Measurements from ENCODE around the gene UBASH3B. TPM values are rescaled to one million over a fixed set of nuclear protein-coding genes. Genes with fewer than 3 reads are reported as not detected.

Gene UBASH3B
- total RNA-seq, 1 experiment from 2014 or later, result 81.9 TPM

DNA sequence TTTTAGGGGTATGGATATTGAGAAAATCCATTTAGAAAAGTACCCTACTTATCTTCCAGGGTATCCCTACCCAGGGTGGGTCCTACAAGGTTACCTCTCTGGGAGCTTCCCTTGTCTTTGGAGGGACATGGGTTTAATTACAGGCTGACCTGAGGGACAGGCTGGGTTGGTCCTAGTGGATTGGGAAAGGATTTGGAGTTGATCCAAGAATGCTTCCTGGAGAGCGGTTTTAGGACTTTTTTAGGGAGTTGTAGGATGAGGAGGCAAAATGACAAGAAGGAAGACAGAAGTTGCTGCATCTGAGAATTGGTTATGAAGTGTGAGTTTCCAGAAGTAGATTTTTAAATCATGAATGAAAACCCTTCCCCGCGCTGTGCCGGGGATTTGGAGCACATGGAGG is 121.0 kb downstream of the UBASH3B start:
- peaks cover 70% of the 10 kb centered on the region for H3K79me2 ChIP-seq (ENCODE audit: low read depth)
- TF ChIP-seq, protein P1, sequence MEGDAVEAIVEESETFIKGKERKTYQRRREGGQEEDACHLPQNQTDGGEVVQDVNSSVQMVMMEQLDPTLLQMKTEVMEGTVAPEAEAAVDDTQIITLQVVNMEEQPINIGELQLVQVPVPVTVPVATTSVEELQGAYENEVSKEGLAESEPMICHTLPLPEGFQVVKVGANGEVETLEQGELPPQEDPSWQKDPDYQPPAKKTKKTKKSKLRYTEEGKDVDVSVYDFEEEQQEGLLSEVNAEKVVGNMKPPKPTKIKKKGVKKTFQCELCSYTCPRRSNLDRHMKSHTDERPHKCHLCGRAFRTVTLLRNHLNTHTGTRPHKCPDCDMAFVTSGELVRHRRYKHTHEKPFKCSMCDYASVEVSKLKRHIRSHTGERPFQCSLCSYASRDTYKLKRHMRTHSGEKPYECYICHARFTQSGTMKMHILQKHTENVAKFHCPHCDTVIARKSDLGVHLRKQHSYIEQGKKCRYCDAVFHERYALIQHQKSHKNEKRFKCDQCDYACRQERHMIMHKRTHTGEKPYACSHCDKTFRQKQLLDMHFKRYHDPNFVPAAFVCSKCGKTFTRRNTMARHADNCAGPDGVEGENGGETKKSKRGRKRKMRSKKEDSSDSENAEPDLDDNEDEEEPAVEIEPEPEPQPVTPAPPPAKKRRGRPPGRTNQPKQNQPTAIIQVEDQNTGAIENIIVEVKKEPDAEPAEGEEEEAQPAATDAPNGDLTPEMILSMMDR (conservative IDR thresholded peaks at IDR 0.05), result no peak
- no peak for TF ChIP-seq EZH2 (IDR thresholded peaks at IDR 0.05; ENCODE audit: low read depth)
- peaks cover 78% of the 10 kb centered on the region for H3K4me1 ChIP-seq (replicated peaks; ENCODE audit: insufficient read depth)
- peak overlapping the region; percentile 26 for H3K4me2 ChIP-seq
- ChIA-PET POLR2A (ENCODE audit: unreplicated experiment) (interaction anchor here (0.5 kb wide), 1 partner anchor 39 kb away, joined by 8 read pairs; no protein-coding TSS in a partner anchor), CTCF (no interaction called here)
- peaks cover 71% of the 10 kb centered on the region for H3F3A ChIP-seq (ENCODE audit: insufficient read depth, low read depth)
- BruUV-seq (replicated peaks), result no TSS peak
- intact Hi-C loops (cut with micrococcal nuclease; ENCODE audit: unreplicated experiment), result no loop called here
- peak overlapping the region; percentile 85 for H3K27ac ChIP-seq
- no peaks in the 10 kb centered on the region for H3K9me2 ChIP-seq (ENCODE audit: insufficient read depth)
- H3K4me3 ChIP-seq, result no peak overlapping the region
- peak in 1 of 2 experiments; percentile 49 for DNase-seq
- no peaks in the 10 kb centered on the region for H4K20me1 ChIP-seq (ENCODE audit: insufficient read depth)
- no peak overlapping the region for H2AFZ ChIP-seq
- no peaks in the 10 kb centered on the region for H3K9me3 ChIP-seq (ENCODE audit: insufficient read depth, low read depth)
- H3K27me3 ChIP-seq (ENCODE audit: insufficient read depth, low read depth), result no peaks in the 10 kb centered on the region
- peaks cover 22% of the 10 kb centered on the region for H3K36me3 ChIP-seq (ENCODE audit: low read depth)

DNA sequence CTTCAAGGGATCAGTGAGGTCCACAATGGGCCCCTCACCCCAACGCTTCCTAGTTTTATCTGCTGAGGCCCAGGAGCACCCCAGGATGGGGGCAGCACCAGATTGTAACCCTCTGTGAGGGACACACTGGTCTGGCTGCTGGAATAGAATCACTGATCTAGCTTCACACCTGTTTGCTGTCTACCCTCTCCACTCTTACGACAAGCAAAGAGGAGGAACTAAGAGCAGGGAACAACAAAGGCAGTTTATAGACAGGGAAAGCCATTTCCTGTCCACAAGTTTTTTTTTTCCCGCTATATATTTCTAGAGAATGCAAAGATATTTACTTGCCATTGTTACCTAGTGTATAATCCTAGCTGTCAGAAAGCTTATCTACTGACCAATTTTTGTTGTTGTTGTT is 121.8 kb downstream of the UBASH3B start:
- peaks cover 27% of the 10 kb centered on the region for H3K36me3 ChIP-seq (ENCODE audit: low read depth)
- ChIA-PET POLR2A (ENCODE audit: unreplicated experiment) (no interaction called here), CTCF (no interaction called here)
- H3K4me2 ChIP-seq, result peak overlapping the region; percentile 66; the same call in 1 of the 2 replicates
- BruUV-seq (replicated peaks), result no TSS peak
- peaks cover 64% of the 10 kb centered on the region for H3F3A ChIP-seq (ENCODE audit: insufficient read depth, low read depth)
- DNase-seq, result no peak
- no peak overlapping the region for H3K4me3 ChIP-seq
- no peak overlapping the region for H2AFZ ChIP-seq
- H3K9me2 ChIP-seq (ENCODE audit: insufficient read depth), result no peaks in the 10 kb centered on the region
- H3K9me3 ChIP-seq (ENCODE audit: insufficient read depth, low read depth), result no peaks in the 10 kb centered on the region
- H3K27me3 ChIP-seq (ENCODE audit: insufficient read depth, low read depth), result no peaks in the 10 kb centered on the region
- TF ChIP-seq, protein P1 (conservative IDR thresholded peaks at IDR 0.05), result no peak
- no peak for TF ChIP-seq EZH2 (IDR thresholded peaks at IDR 0.05; ENCODE audit: low read depth)
- H3K79me2 ChIP-seq (ENCODE audit: low read depth), result peaks cover 67% of the 10 kb centered on the region
- H4K20me1 ChIP-seq (ENCODE audit: insufficient read depth), result no peaks in the 10 kb centered on the region
- peaks cover 78% of the 10 kb centered on the region for H3K4me1 ChIP-seq (replicated peaks; ENCODE audit: insufficient read depth)
- peak overlapping the region; percentile 85 for H3K27ac ChIP-seq
- intact Hi-C loops (cut with micrococcal nuclease; ENCODE audit: unreplicated experiment), result no loop called here

DNA sequence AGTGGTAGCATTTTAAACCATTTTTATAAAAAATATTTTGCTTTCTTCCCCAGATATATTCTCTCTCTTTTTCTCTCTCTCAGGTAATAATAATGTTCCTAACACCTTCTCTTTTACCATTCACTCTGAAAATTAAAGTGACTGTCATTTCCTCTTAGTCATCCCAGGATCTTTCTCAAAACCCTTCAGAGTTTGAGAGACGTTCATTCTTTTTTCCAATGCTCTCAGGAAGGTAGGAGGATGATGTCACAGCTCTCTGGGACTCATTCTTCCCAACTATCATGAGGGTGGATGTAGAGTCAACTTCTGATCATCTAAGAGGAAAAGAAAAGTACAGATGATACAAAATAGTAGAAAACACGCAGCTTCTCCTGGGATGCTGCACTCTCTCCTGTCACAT is 122.6 kb downstream of the UBASH3B start:
- H3K79me2 ChIP-seq (ENCODE audit: low read depth), result peaks cover 59% of the 10 kb centered on the region
- no peak overlapping the region; the same call in 1 of the 2 replicates for H3K4me3 ChIP-seq
- H3K9me2 ChIP-seq (ENCODE audit: insufficient read depth), result no peaks in the 10 kb centered on the region
- H3K36me3 ChIP-seq (ENCODE audit: low read depth), result peaks cover 32% of the 10 kb centered on the region
- CTCF ChIA-PET, result interaction anchor here (0.6 kb wide), 2 partner anchors 14 to 149 kb away, joined by 4 read pairs; no protein-coding TSS in a partner anchor
- intact Hi-C loops (cut with micrococcal nuclease; ENCODE audit: unreplicated experiment), result loop anchor here (2.0 kb wide), 1 partner anchor 65 kb away; no protein-coding TSS in a partner anchor
- no TSS peak for BruUV-seq (replicated peaks)
- H3K4me1 ChIP-seq (replicated peaks; ENCODE audit: insufficient read depth), result peaks cover 77% of the 10 kb centered on the region
- POLR2A ChIA-PET (ENCODE audit: unreplicated experiment), result interaction anchor here (0.6 kb wide), 1 partner anchor 1312 kb away, joined by 22 read pairs; no protein-coding TSS in a partner anchor
- H3F3A ChIP-seq (ENCODE audit: insufficient read depth, low read depth), result peaks cover 68% of the 10 kb centered on the region
- H4K20me1 ChIP-seq (ENCODE audit: insufficient read depth), result no peaks in the 10 kb centered on the region
- peak overlapping the region; percentile 85 for H3K27ac ChIP-seq
- DNase-seq, result peak in 1 of 2 experiments; percentile 82
- no peaks in the 10 kb centered on the region for H3K27me3 ChIP-seq (ENCODE audit: insufficient read depth, low read depth)
- no peak for TF ChIP-seq EZH2 (IDR thresholded peaks at IDR 0.05; ENCODE audit: low read depth)
- TF ChIP-seq, protein P1 (conservative IDR thresholded peaks at IDR 0.05), result no peak
- no peak overlapping the region for H2AFZ ChIP-seq
- H3K9me3 ChIP-seq (ENCODE audit: insufficient read depth, low read depth), result no peaks in the 10 kb centered on the region
- peak overlapping the region; percentile 66 for H3K4me2 ChIP-seq

Data from PC-9 (cell line).